ENCODE data around the gene MTRFR. TPM values are rescaled to one million over a fixed set of nuclear protein-coding genes. Genes with fewer than 3 reads are reported as not detected.

Gene MTRFR
- total RNA-seq, 1 donor from 2014 or later: 19.2 TPM

GRCh38 chr12:123267991-123268843 lies 35.0 kb downstream of the MTRFR start:
- H3K4me3 ChIP-seq (ENCODE audit: low read depth, low read length): no peak overlapping the region
- DNase-seq (ENCODE audit: low read depth) (no peak), FAIRE-seq (no peak)
- no peak for TF ChIP-seq CTCF (IDR thresholded peaks at IDR 0.05; ENCODE audit: insufficient read depth, low read length, severe bottlenecking)
- peaks cover 21% of the 10 kb centered on the region for H3K36me3 ChIP-seq (ENCODE audit: control insufficient read depth, insufficient read depth, low read length)
- no peaks in the 10 kb centered on the region for H3K27me3 ChIP-seq (ENCODE audit: control insufficient read depth, insufficient read depth, low read length)

GRCh38 chr12:123268850-123269249 lies 35.6 kb downstream of the MTRFR start:
- Histone ChIP-seq H3K27me3 (ENCODE audit: control insufficient read depth, insufficient read depth, low read length) (no peaks in the 10 kb centered on the region), H3K4me3 (ENCODE audit: low read depth, low read length) (no peak overlapping the region), H3K36me3 (ENCODE audit: control insufficient read depth, insufficient read depth, low read length) (peaks cover 17% of the 10 kb centered on the region)
- no peak for FAIRE-seq
- DNase-seq (ENCODE audit: low read depth): no peak
- no peak for TF ChIP-seq CTCF (IDR thresholded peaks at IDR 0.05; ENCODE audit: insufficient read depth, low read length, severe bottlenecking)

- Histone ChIP-seq H3K36me3 (ENCODE audit: control insufficient read depth, insufficient read depth, low read length) (peaks cover 16% of the 10 kb centered on the region), H3K4me3 (ENCODE audit: low read depth, low read length) (peak overlapping the region; percentile 83), H3K27me3 (ENCODE audit: control insufficient read depth, insufficient read depth, low read length) (no peaks in the 10 kb centered on the region)
- no peak for DNase-seq (ENCODE audit: low read depth)
- TF ChIP-seq CTCF (IDR thresholded peaks at IDR 0.05; ENCODE audit: insufficient read depth, low read length, severe bottlenecking): no peak
- FAIRE-seq: no peak
Measured at GRCh38 chr12:123269395-123269892, 36.2 kb downstream of the MTRFR start.

- Histone ChIP-seq H3K4me3 (ENCODE audit: low read depth, low read length) (peak overlapping the region; percentile 83), H3K27me3 (ENCODE audit: control insufficient read depth, insufficient read depth, low read length) (no peaks in the 10 kb centered on the region), H3K36me3 (ENCODE audit: control insufficient read depth, insufficient read depth, low read length) (peaks cover 12% of the 10 kb centered on the region)
- TF ChIP-seq CTCF (IDR thresholded peaks at IDR 0.05; ENCODE audit: insufficient read depth, low read length, severe bottlenecking): no peak
- DNase-seq (ENCODE audit: low read depth): no peak
- no peak for FAIRE-seq
Measured at GRCh38 chr12:123269896-123270213, 36.6 kb downstream of the MTRFR start.

GRCh38 chr12:123270214-123271000 lies 37.2 kb downstream of the MTRFR start:
- no peak for DNase-seq (ENCODE audit: low read depth)

More at GRCh38 chr12:123270214-123271000, 37.2 kb downstream of the MTRFR start:
- peak overlapping the region; percentile 83 for H3K4me3 ChIP-seq (ENCODE audit: low read depth, low read length)
- peaks cover 10% of the 10 kb centered on the region for H3K36me3 ChIP-seq (ENCODE audit: control insufficient read depth, insufficient read depth, low read length)
- no peaks in the 10 kb centered on the region for H3K27me3 ChIP-seq (ENCODE audit: control insufficient read depth, insufficient read depth, low read length)
- no peak for FAIRE-seq
- TF ChIP-seq CTCF (IDR thresholded peaks at IDR 0.05; ENCODE audit: insufficient read depth, low read length, severe bottlenecking): no peak
